ENCODE data around the gene NLRP2B. TPM values are rescaled to one million over a fixed set of nuclear protein-coding genes. Genes with fewer than 3 reads are reported as not detected.

The NLRP2B gene
- total RNA-seq, 1 experiment from 2014 or later: not detected

DNA sequence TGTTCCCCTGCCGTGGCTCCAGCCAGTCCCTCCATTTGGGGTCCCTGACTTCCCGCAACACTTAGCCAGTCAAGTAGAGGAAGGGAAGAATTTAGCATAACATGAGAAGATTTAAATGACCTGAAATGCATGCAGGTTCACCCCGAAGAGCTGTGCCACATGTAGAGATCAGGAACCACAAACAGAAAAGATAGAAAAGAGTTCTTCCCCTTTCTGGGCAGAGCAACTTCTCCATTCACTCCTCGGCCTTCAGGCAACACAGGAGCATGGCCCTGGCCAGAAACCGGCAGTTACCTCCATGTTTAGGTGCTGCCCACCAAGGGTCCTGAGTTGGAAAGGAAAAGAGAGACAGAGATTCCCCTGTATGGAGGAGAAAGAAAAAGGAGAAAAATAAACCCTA lies 5.2 kb downstream of the NLRP2B start:
- Histone ChIP-seq H3K4me3 (replicated peaks in 1 of 2; ENCODE audit: low read depth in 1 of 2, low read length in 2 of 2) (no peak overlapping the region), H3K27ac (ENCODE audit: low read depth, low read length) (no peak overlapping the region), H4K20me1 (ENCODE audit: insufficient read depth) (no peaks in the 10 kb centered on the region), H3K27me3 (ENCODE audit: insufficient read depth, low read length) (no peaks in the 10 kb centered on the region), H3K4me1 (ENCODE audit: control insufficient read depth in 1 of 2, insufficient read depth in 2 of 2, low read length in 2 of 2) (no peaks in the 10 kb centered on the region), H3K9me3 (ENCODE audit: control insufficient read depth in 1 of 2, insufficient read depth in 1 of 2, low read depth in 1 of 2, low read length in 2 of 2) (no peaks in the 10 kb centered on the region), H3K9me2 (ENCODE audit: insufficient read depth) (no peaks in the 10 kb centered on the region), H3K4me2 (ENCODE audit: low read length) (no peak overlapping the region), H3K79me2 (ENCODE audit: insufficient read depth, low read length) (no peaks in the 10 kb centered on the region), H3K36me3 (ENCODE audit: control insufficient read depth in 1 of 2, insufficient read depth in 2 of 2, low read length in 2 of 2) (no peaks in the 10 kb centered on the region), H2AFZ (ENCODE audit: low read depth, low read length, poor library complexity, severe bottlenecking) (no peak overlapping the region), H3K9ac (ENCODE audit: low read length) (no peak overlapping the region)
- POLR2A ChIA-PET: no interaction called here
- RAD21 ChIA-PET (ENCODE audit: low non-redundant PET in 1 of 2, low total read pairs in 2 of 2, uncharacterized antibody in 2 of 2, unreplicated experiment in 2 of 2): no interaction called here
- no TSS peak for BruUV-seq (replicated peaks)
- TF ChIP-seq, protein P1, sequence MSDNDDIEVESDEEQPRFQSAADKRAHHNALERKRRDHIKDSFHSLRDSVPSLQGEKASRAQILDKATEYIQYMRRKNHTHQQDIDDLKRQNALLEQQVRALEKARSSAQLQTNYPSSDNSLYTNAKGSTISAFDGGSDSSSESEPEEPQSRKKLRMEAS (IDR thresholded peaks at IDR 0.05): no peak
- no peak for TF ChIP-seq SP1 (IDR thresholded peaks at IDR 0.05; ENCODE audit: low read depth)
- TF ChIP-seq, protein P2, sequence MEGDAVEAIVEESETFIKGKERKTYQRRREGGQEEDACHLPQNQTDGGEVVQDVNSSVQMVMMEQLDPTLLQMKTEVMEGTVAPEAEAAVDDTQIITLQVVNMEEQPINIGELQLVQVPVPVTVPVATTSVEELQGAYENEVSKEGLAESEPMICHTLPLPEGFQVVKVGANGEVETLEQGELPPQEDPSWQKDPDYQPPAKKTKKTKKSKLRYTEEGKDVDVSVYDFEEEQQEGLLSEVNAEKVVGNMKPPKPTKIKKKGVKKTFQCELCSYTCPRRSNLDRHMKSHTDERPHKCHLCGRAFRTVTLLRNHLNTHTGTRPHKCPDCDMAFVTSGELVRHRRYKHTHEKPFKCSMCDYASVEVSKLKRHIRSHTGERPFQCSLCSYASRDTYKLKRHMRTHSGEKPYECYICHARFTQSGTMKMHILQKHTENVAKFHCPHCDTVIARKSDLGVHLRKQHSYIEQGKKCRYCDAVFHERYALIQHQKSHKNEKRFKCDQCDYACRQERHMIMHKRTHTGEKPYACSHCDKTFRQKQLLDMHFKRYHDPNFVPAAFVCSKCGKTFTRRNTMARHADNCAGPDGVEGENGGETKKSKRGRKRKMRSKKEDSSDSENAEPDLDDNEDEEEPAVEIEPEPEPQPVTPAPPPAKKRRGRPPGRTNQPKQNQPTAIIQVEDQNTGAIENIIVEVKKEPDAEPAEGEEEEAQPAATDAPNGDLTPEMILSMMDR (IDR thresholded peaks at IDR 0.05 in 2 of 3, conservative IDR thresholded peaks at IDR 0.05 in 1 of 3; ENCODE audit: borderline replicate concordance in 1 of 3, insufficient read depth in 1 of 3, low read depth in 2 of 3, low read length in 2 of 3): no peak
- TF ChIP-seq, protein P3, sequence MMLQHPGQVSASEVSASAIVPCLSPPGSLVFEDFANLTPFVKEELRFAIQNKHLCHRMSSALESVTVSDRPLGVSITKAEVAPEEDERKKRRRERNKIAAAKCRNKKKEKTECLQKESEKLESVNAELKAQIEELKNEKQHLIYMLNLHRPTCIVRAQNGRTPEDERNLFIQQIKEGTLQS (IDR thresholded peaks at IDR 0.05): no peak
- TF ChIP-seq JUND (IDR thresholded peaks at IDR 0.05): no peak
- no peak for TF ChIP-seq SRF (IDR thresholded peaks at IDR 0.05; ENCODE audit: low read depth)
- no peak for TF ChIP-seq TCF7L2 (IDR thresholded peaks at IDR 0.05; ENCODE audit: borderline replicate concordance, extremely low read depth, insufficient read depth, insufficient read length)
- no peak for TF ChIP-seq FOSL1 (IDR thresholded peaks at IDR 0.05; ENCODE audit: low read depth)
- no peak for TF ChIP-seq SIN3A (IDR thresholded peaks at IDR 0.05; ENCODE audit: low read depth)
- no peak for TF ChIP-seq ZNF274 (IDR thresholded peaks at IDR 0.05; ENCODE audit: low read depth, low read length)
- TF ChIP-seq CBX3 (IDR thresholded peaks at IDR 0.05; ENCODE audit: low read depth): no peak
- TF ChIP-seq ELF1 (IDR thresholded peaks at IDR 0.05; ENCODE audit: borderline replicate concordance, low read depth): no peak
- TF ChIP-seq EZH2phosphoT487 (IDR thresholded peaks at IDR 0.05; ENCODE audit: borderline replicate concordance): no peak
- TF ChIP-seq CEBPB (IDR thresholded peaks at IDR 0.05; ENCODE audit: low read depth): no peak
- no peak for TF ChIP-seq ZFX (IDR thresholded peaks at IDR 0.05)
- DNase-seq (ENCODE audit: low read depth, low spot score): no peak
- ATAC-seq: no peak
- CTCF ChIA-PET: no interaction called here
- intact Hi-C loops (cut with micrococcal nuclease): no loop called here
